ENCODE results near the gene BUD31.

GRCh38 chr7:99410635-99411034 is 1.9 kb downstream of the BUD31 start:
- TF ChIP-seq, protein P1, sequence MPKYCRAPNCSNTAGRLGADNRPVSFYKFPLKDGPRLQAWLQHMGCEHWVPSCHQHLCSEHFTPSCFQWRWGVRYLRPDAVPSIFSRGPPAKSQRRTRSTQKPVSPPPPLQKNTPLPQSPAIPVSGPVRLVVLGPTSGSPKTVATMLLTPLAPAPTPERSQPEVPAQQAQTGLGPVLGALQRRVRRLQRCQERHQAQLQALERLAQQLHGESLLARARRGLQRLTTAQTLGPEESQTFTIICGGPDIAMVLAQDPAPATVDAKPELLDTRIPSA (CRISPR knock-in tag; IDR thresholded peaks at IDR 0.05; ENCODE audit: borderline replicate concordance), result no peak
- TF ChIP-seq MXD4 (CRISPR knock-in tag; IDR thresholded peaks at IDR 0.05) (no peak), TCF7L2 (IDR thresholded peaks at IDR 0.05; ENCODE audit: low read depth, low read length) (no peak), GATAD1 (CRISPR knock-in tag; IDR thresholded peaks at IDR 0.05) (no peak), TAF1 (CRISPR knock-in tag; IDR thresholded peaks at IDR 0.05) (no peak), NFYC (CRISPR knock-in tag; IDR thresholded peaks at IDR 0.05) (no peak), RAD51 (IDR thresholded peaks at IDR 0.05; ENCODE audit: borderline replicate concordance) (no peak), SRF (IDR thresholded peaks at IDR 0.05; ENCODE audit: low read depth, low read length) (no peak), ZNF251 (CRISPR knock-in tag; IDR thresholded peaks at IDR 0.05) (no peak), KLF13 (CRISPR knock-in tag; IDR thresholded peaks at IDR 0.05) (no peak), USF2 (IDR thresholded peaks at IDR 0.05; ENCODE audit: low read depth, low read length) (no peak), USF2 (CRISPR knock-in tag; IDR thresholded peaks at IDR 0.05; ENCODE audit: borderline replicate concordance) (no peak), CTCF (CRISPR knock-in tag; IDR thresholded peaks at IDR 0.05) (no peak)

Measured in HepG2 (cell line).